SU-DHL-6 (cell line): ENCODE data around the gene ERG.

Source experiments
- CTCF ChIP-seq: fragments of 200-600 bp; sonication (generic); IDR thresholded peaks from one replicate; pipeline ENCODE4 v1.5.1; 2017; ENCODE audit warnings: antibody characterized with exemption, mild to moderate bottlenecking, low read length, moderate library complexity; ENCODE audit not compliant: insufficient read depth, poor library complexity, severe bottlenecking
- EZH2phosphoT487 ChIP-seq: fragments of 200-600 bp; sonication (generic), shearing (Covaris generic); conservative IDR thresholded peaks from 2 replicates; pipeline ENCODE4 v1.6.1; 2018; ENCODE audit warnings: mild to moderate bottlenecking, antibody characterized with exemption, low read length, moderate library complexity, mixed read lengths

- no peak for TF ChIP-seq CTCF
- no peak for TF ChIP-seq EZH2phosphoT487
Measured at GRCh38 chr21:38413958-38414548, 84.2 kb downstream of the ERG start.
